Measurements from ENCODE around the gene TBRG4.

Gene TBRG4

DNA sequence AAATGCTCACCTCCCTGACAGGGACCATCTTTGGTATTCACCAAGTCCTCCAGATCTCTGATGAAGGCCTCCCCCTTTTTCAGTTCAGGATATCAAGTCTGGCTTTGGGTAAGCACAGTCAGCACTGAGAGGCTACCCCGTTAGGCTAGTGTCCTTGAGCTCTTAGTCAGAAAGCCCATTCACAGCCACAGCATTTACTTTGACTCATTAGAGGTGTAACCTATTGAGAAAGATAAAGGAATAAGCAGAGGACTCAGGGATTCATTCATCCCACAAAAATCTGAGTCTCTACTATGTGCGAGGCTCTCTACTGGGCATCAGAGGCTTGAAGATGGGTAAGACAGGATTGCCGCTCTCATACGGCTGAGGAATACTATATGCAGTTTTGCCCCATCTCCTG is 32.1 kb upstream of the TBRG4 start:
- no peak for DNase-seq (ENCODE audit: low spot score)

- no peak for DNase-seq (ENCODE audit: low spot score)
Observed at GRCh38 chr7:45140827-45141226, 29.3 kb upstream of the TBRG4 start.

- no peak for DNase-seq (ENCODE audit: low spot score)
Observed at GRCh38 chr7:45138433-45139267, 27.2 kb upstream of the TBRG4 start.

DNA sequence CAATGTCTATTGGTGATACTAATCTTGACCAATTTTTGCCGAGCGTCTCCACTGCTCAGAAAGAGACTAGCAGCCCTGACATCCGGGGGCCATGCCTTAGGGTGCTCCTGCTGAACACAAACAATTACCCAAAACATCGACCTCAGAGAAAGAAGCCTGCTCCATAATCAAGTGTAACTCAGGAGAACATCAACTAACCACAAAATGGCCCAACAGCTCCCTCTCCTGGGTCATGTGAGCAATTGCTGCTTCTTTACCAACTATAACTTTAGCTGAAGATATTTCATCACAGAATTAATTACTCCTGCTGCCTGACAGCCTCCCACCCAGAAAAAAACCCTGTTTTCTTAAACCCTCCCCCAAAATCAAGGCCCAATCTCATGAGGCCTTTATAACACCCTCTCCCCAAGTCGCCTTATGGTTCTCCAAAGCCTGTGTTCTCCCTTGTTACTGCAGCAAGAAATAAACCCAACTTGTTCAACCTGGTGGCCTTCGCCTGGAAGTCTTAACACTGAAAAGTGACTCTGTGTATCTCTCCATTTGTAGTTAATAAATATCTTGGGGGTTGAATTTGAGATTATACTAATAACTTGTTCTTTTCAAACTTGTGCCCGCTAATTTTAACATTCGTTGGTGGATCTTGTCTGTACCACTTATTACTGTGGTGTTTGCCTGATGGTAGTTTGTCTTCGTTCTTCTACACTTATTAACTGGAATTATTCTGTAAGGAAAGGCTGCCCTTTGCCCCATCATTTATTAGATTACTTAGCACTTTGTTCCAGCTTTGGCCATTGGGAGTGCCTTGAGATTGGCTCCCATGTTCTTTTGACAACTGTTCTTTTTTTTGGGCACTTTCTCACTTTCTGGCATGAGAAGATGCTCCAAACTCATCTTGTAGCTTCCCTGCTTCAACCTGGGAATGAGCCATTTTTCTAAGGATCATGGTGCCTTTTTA is 24.9 kb upstream of the TBRG4 start:
- DNase-seq (ENCODE audit: low spot score) = peak; percentile 76

GRCh38 chr7:45133877-45134276 is 22.4 kb upstream of the TBRG4 start:
- no peak for DNase-seq (ENCODE audit: low spot score)

DNA sequence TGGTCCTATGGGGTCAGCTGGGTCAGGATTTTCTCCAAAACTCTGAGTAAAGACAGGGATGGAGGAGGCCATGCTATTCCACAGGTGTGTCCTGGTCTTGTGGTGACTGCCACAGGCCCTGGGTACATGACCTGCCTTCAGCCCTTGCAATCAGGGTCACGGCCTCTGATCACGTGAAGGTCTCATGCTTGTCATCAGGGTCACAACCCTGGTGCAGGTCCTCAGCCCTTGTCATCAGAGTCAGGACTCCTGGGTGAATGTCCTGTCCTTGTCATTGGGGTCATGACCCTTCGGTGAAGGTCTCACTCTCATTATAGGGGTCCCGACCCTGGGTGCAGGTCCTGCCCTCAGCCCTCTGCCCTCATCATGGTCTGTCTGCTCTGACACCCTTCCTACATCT is 21.9 kb upstream of the TBRG4 start:
- DNase-seq (ENCODE audit: low spot score) = no peak

GRCh38 chr7:45132708-45133320 is 21.3 kb upstream of the TBRG4 start:
- no peak for DNase-seq (ENCODE audit: low spot score)

GRCh38 chr7:45131891-45132290 is 20.4 kb upstream of the TBRG4 start:
- no peak for DNase-seq (ENCODE audit: low spot score)

GRCh38 chr7:45130910-45131309 is 19.4 kb upstream of the TBRG4 start:
- DNase-seq (ENCODE audit: low spot score) = no peak

GRCh38 chr7:45129906-45130305 is 18.4 kb upstream of the TBRG4 start:
- DNase-seq (ENCODE audit: low spot score) = no peak

GRCh38 chr7:45129181-45129800 is 17.8 kb upstream of the TBRG4 start:
- DNase-seq (ENCODE audit: low spot score) = no peak

DNA sequence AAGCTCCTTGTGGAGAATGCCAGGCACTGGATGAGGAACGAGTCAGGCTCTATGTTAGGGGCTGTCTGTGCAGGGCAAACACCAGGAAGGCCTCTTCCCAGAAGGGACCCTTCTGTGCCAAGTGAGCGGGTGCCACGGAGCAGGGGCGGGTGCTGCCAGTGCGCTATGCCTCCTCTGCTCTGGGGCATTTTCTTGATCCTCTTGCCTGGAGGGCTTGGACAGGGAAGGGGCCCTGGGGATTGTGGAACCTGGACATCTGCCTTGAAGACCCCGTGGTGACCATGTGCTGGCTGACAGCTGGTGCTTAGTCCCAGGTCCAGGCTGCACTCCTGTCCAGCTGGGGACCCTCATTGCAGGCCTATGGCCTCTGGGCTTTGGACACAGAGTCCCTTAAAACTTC is 15.4 kb upstream of the TBRG4 start:
- DNase-seq (ENCODE audit: low spot score) = peak; percentile 15

DNA sequence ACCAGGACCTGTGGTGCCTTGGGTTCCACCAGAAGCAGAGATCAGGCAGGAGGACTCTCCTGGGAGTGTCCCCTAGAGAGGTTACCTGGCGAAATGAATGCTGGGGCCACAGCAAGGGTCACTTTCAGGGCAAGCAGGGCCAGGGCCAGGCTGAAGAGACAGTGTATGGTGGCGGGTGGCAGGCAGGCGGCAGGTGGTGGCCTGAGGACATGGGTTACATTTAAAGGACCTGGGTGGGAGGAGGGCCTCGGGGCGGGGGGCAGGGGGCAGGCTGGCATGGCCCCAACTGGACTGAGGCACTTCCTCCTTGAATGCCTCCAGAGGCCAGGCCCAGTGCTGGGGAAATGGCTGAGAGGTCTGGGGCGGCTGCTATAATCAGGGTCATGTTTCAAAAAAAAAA is 14.7 kb upstream of the TBRG4 start:
- peak; percentile 13 for DNase-seq (ENCODE audit: low spot score)

- DNase-seq (ENCODE audit: low spot score) = peak; percentile 27
Observed at GRCh38 chr7:45125193-45125904, 13.9 kb upstream of the TBRG4 start.

DNA sequence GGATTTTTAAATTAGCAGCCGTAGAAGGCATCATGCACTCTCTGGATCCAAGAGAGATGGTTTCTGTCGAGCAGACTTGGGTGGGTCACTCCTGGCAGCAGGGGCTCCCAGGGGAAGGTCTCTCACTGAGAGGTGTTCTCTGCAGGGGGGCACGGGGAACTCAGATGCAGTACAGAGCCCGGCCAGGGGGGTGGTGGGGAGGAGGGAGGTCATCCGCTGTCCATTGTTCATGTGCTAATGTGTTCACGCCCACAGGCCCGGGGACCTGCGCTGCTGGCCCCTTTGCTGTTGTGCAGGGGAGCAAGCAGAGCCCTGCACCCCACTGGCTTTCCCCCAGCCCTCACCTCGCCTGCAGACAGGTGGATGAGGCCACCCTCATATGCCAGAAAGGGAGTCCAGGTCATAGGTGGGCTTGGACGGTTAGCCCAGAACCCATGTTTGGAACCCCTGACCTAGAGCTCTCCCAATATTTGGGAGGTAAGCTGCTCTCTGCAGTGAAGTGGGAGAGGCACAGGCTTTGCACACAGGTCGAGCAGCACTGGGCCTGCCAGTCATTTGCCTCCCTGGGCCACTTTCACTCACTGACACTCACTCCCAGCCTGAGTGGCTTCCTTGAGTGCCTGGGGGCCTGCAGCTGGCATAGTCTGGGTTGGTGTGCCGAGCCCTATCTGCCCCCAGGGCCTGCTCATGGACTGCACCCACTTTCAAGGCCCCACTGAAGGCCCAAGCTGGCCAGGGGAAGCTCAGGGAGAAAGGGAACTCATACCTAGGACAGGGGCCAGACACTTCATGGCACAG is 12.6 kb upstream of the TBRG4 start:
- peak; percentile 20 for DNase-seq (ENCODE audit: low spot score)

DNA sequence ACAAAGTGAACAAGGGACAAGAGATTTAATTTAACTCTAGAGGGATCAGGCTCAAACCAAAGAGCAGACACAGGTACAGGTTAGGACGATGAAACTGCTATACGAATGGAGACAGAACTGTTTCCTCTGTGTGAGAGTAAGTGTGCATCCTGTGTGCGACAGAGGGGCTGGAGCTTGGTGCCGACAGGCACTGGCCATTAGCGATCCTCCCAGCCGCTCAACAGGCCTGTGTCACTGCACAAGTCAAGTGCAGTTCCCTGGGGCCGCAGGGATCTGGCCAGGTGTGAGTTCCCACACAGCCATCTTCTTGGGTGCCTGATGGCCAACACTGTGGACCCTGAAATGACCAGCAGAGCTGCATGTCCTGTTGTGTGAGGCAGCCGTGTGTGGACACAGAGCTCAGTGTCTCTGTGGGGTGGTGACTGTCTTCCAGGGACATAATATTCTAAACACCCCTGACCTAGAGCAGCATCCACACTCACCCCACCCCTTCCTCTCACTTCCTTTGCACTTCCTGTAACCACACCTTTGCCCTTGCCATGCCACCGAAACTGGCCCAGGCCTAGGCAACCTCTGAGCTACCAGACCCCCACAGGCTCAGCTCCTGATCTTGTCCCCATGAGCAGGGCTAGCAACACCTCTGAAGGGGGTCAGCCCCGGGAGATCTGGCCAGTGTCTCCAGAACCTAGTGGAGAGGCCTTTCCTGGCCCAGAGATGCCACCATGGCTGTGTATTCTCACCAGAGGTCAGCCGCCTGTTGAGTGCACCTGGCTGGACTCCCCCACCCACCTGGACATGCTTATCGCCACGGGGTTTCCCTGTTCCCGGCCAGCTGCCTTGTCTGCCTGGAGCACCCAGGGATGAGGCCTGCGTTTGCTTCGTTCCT is 11.7 kb upstream of the TBRG4 start:
- peak; percentile 26 for DNase-seq (ENCODE audit: low spot score)

GRCh38 chr7:45119550-45119949 is 8.1 kb upstream of the TBRG4 start:
- no peak for DNase-seq (ENCODE audit: low spot score)

DNA sequence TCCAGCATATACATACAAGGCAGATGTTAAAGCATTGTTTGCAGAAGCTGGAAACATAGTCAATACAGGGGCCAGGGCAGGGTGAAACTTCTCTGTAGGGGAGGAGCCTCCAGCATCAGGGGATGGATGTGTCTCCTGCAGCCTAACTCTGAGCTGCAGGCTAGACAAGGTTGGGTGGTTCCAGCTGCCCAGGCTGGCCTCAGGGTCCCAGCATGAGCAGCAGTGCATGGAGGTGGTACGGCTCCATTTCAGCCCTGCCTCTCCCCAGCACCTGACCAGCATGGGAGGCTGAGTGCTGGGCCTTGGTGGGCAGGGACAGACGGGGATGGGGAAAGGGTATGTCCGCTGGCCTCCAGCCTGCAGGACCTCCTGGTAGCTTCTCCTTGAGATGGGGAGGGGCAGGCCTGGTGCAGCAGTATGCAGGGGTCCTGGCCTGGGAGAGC is 7.4 kb upstream of the TBRG4 start:
- DNase-seq (ENCODE audit: low spot score) = no peak

DNA sequence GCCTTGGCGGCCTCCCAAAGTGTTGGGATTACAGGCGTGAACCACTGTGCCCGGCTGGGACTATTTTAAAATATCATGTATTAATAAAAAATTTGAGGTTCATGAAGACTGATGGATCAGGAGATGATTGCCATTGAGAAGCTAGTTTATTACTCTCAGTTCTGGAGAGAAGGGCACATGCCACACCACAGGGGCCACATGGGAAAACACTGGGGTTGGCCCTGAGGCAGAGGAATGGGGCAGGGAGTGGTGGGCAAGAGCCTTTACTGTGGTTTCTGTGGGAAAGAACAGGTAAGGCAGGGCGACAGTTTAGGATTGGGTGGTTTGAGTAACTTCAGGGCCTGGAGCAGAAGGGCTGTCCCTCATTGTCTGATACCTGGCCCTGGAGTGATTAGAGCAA is 6.8 kb upstream of the TBRG4 start:
- no peak for DNase-seq (ENCODE audit: low spot score)

DNA sequence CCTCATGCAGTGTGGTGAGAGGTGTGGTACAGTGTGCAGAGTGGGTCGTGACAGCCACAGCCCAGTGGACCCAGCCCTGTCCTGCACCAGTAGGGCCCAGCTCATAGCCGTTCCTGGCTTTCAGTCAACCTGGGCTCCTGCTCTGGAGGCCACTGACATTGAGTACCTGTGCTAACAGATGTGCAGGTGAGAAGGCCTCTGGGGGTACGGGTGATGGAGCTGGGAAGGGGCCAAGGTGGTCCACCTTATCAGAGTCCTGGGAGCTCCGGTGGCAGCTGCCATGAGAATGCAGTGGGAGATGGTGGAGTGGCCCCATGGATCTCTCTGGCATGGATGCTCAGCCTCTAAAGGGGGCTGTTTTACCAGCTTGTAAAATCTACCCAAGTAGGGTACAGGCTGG is 6.1 kb upstream of the TBRG4 start:
- no peak for DNase-seq (ENCODE audit: low spot score)

All from D341Med (cell line).